ENCODE results near the gene COMMD9. TPM values are rescaled to one million over a fixed set of nuclear protein-coding genes. Genes with fewer than 3 reads are reported as not detected.

The COMMD9 gene
- total and polyA plus RNA-seq, 2 of the 8 experiments (the other 6 are each of a cell fraction or from before 2014, with no cell fraction given), result 42.5 to 49.1 TPM

- H2AK5ac ChIP-seq (ENCODE audit: low read depth, low read length), result no peak overlapping the region
- H3K27ac ChIP-seq (ENCODE audit: low read depth, low read length), result no peak overlapping the region
- H3K23ac ChIP-seq (ENCODE audit: insufficient read length), result no peak overlapping the region
- no peak overlapping the region for H2BK5ac ChIP-seq (ENCODE audit: low read depth, low read length)
- H3K18ac ChIP-seq (ENCODE audit: extremely low read depth, low read length), result no peak overlapping the region
- no peak overlapping the region for H2BK120ac ChIP-seq (replicated peaks; ENCODE audit: low read depth, low read length)
- no peak overlapping the region for H4K8ac ChIP-seq (ENCODE audit: extremely low read depth, insufficient read depth, low read length)
- no peaks in the 10 kb centered on the region for H3K9me3 ChIP-seq (ENCODE audit: insufficient read depth in 2 of 2, low read depth in 1 of 2, low read length in 1 of 2)
- DNase-seq (ENCODE audit: low read depth in 1 of 2, low spot score in 2 of 2), result no peak
- H4K20me1 ChIP-seq (replicated peaks in 1 of 2; ENCODE audit: control insufficient read depth in 1 of 2, insufficient read depth in 2 of 2, low read length in 2 of 2), result no peaks in the 10 kb centered on the region
- CTCF ChIA-PET (ENCODE audit: partially characterized antibody), result interaction anchor here (1.0 to 4.3 kb wide), 6 partner anchors 10 to 738 kb away, joined by 3 to 34 read pairs (median 4); no protein-coding TSS in a partner anchor
- no peak for FAIRE-seq
- H4K91ac ChIP-seq (replicated peaks; ENCODE audit: insufficient read length, low read length), result no peak overlapping the region
- no peak overlapping the region for H3K14ac ChIP-seq (ENCODE audit: insufficient read length)
- 96% methylated on average over 4 of the region's 4 CpGs; no CpG with 5 or more reads in 1 of the 2 experiments for WGBS, 2 experiments (ENCODE audit: extremely low coverage in 1 of 2, insufficient coverage in 1 of 2, insufficient read length in 1 of 2, insufficient replicate concordance in 2 of 2, low coverage in 1 of 2, low lambda C conversion rate in 2 of 2, missing lambda C conversion rate in 1 of 2)
- no peaks in the 10 kb centered on the region for H3K4me1 ChIP-seq (replicated peaks in 1 of 4; ENCODE audit: control insufficient read depth in 3 of 4, insufficient read depth in 4 of 4, low read length in 3 of 4)
- H3K56ac ChIP-seq (replicated peaks; ENCODE audit: insufficient read length, low read depth, low read length), result no peak overlapping the region
- H3K79me2 ChIP-seq (ENCODE audit: control insufficient read depth in 1 of 2, insufficient read depth in 2 of 2, low read length in 2 of 2), result no peaks in the 10 kb centered on the region
- no peaks in the 10 kb centered on the region for H3K23me2 ChIP-seq (ENCODE audit: low read depth, low read length)
- H4K5ac ChIP-seq (ENCODE audit: insufficient read length, low read depth, low read length), result no peak overlapping the region
- TF ChIP-seq ZNF274 (IDR thresholded peaks at IDR 0.05; ENCODE audit: borderline replicate concordance, extremely low read depth, low read length), result no peak
- no peak overlapping the region for H2BK20ac ChIP-seq (ENCODE audit: low read length)
- H3K4ac ChIP-seq (replicated peaks; ENCODE audit: insufficient read length, low read depth, low read length), result no peak overlapping the region
- no peak overlapping the region for H3K4me2 ChIP-seq (ENCODE audit: insufficient read depth in 1 of 2, low read depth in 2 of 2, low read length in 2 of 2)
- H3K4me3 ChIP-seq (ENCODE audit: extremely low read depth in 1 of 4, insufficient read depth in 2 of 4, low read depth in 3 of 4, low read length in 4 of 4), result no peak overlapping the region
- no peak overlapping the region for H2BK12ac ChIP-seq (ENCODE audit: low read depth, low read length)
- POLR2A ChIA-PET (ENCODE audit: partially characterized antibody), result interaction anchor here (0.6 kb wide), 1 partner anchor 648 kb away, joined by 3 read pairs; no protein-coding TSS in a partner anchor
- no peaks in the 10 kb centered on the region for H3K36me3 ChIP-seq (ENCODE audit: control insufficient read depth in 2 of 4, insufficient read depth in 4 of 4, low read length in 3 of 4)
- no peaks in the 10 kb centered on the region for H3K27me3 ChIP-seq (replicated peaks in 1 of 4; ENCODE audit: control insufficient read depth in 3 of 4, extremely low read depth in 1 of 4, insufficient read depth in 3 of 4, low read length in 3 of 4)
- H2AFZ ChIP-seq (ENCODE audit: low read length), result no peak overlapping the region
- H3K9ac ChIP-seq (replicated peaks in 1 of 4; ENCODE audit: extremely low read depth in 1 of 4, low read depth in 3 of 4, low read length in 3 of 4), result no peak overlapping the region
- H3K79me1 ChIP-seq (ENCODE audit: low read depth, low read length), result no peaks in the 10 kb centered on the region
- H2BK15ac ChIP-seq (ENCODE audit: low read length), result no peak overlapping the region
Observed at GRCh38 chr11:36281850-36282249, 7.4 kb downstream of the COMMD9 start.

Data from H1 (cell line).